GM19239 (cell line): Measurements from ENCODE around the gene NFKB2.

Experiments used
- DNase-seq: peaks from one replicate; pipeline ENCODE4 v3.0.0; 2011; ENCODE audit warnings: low spot score; ENCODE audit not compliant: insufficient read length
- FAIRE-seq: peaks from 2 replicates; lab custom pipeline; 2011; peaks lifted over from hg19 to GRCh38; lab: Jason Lieb, UNC

NFKB2 gene

DNA sequence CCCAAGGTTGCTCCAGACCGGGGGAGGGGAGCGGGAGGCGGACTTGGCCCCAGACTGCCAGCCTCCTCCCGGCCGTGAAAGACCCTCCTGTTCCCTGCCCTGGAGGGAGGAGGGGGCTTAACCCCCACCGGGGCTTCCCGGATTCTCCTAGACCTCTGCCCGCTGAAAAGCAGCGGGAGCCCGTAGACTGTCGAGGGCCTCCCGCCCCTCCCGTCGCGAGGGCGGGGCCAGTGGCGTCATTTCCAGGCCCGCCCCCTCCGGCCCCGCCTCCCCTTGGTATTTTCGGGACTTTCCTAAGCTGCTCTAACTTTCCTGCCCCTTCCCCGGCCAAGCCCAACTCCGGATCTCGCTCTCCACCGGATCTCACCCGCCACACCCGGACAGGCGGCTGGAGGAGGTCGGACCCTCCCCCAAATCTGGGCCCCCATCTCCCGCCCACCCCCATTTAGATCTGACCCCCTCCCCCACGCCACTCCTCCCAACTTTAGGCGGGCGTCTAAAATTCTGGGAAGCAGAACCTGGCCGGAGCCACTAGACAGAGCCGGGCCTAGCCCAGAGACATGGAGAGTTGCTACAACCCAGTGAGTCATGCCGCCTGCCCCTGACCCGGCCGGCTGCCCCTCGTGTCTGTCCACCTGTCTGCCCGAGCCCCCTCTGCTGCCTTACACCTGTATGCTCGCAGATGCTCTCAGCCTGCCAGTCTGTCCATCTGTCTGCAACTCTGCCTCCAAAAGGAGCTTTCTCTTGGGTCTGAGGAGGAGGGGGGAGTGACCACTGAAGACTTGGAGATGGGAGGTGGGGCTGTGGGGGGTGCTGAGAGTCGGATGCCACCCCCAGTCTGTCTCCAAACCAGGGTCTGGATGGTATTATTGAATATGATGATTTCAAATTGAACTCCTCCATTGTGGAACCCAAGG lies at the start of gene NFKB2:
Gene NFKB2, plus strand, starts transcription at position 306 of the 917 bp plus-strand sequence. Its CDS starts 255 bp downstream, at position 561.
- DNase-seq: peak; percentile 78
- FAIRE-seq: peak; percentile 77

DNA sequence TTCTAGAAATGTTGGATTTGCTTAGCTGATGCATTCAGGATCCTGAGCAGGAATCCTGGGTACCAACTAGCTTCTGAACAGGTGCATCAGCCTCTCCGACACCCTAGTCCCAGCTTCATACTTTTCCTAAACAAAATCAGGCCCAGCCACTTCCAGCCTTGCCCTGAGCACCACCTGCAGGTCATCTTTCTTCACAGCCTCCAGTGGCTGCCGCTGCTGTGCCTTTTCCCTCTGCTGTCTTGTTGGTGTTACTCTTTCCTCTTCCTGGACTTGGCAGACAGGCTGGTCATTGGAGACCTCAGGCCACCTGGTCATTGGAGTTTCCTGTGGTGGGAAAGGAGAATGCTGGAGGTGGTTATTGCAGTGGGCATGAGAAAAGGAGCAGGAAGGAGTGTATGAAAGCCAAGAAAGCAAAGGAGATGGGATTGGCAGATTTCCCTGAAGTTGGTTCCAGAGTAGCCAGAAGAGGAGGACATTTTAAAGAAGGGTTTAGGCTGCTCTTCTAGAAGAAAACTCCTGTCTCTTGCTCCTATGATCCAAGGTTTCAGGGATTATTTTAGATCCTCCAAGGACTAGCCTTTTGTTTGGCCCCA lies 48.2 kb upstream of the NFKB2 start:
- DNase-seq: no peak

GRCh38 chr10:102352066-102352715 lies 43.3 kb upstream of the NFKB2 start:
- peak; percentile 64 for DNase-seq

More for the DNA sequence above, 48.2 kb upstream of the NFKB2 start:
- FAIRE-seq: no peak

GRCh38 chr10:102354451-102354850 lies 41.1 kb upstream of the NFKB2 start:
- FAIRE-seq (no peak), DNase-seq (no peak)

More at GRCh38 chr10:102352066-102352715, 43.3 kb upstream of the NFKB2 start:
- FAIRE-seq: peak; percentile 94

- no peak for FAIRE-seq
- DNase-seq: no peak
Measured at GRCh38 chr10:102358712-102359382, 36.7 kb upstream of the NFKB2 start.

- no peak for FAIRE-seq
Measured at GRCh38 chr10:102367441-102367840, 28.1 kb upstream of the NFKB2 start.

DNA sequence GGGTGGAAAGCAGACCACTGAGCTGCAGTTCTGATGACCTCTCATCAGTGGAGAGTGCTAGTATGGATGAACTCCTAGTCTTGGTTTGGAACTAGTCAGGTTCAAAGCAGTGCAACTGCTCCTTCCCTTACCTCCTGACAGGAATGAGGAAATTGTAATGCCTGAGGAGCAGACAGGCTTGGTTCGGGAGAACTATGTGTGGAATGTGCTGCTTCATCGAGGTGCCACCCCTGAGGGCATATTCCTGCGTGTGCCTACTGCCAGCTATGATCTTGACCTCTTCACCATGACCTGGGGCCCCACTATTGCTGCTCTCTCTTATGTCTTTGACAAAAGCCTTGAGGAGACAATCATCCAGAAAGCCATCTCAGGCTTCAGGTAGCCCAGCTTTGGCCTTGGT lies 27.4 kb upstream of the NFKB2 start:
- FAIRE-seq: no peak
- no peak for DNase-seq

More at GRCh38 chr10:102367441-102367840, 28.1 kb upstream of the NFKB2 start:
- DNase-seq: no peak

DNA sequence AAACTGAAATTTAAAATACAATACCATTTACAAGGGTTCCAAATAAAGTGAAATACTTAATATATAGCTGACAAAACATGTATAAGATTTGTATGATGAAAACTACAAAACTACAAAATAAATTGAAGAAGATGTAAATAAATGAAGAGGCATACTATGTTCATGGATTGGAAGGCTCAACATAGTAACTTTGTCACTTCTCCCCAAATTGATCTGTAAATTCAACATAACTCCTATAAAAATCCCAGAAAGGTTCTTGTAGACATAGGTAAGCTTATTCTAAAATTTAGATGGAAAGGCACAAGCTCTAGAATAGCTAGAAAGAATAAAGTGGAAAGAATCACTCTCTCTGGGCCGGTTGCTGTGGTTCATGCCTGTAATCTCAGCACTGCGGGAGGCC lies 24.2 kb upstream of the NFKB2 start:
- FAIRE-seq: no peak
- no peak for DNase-seq

DNA sequence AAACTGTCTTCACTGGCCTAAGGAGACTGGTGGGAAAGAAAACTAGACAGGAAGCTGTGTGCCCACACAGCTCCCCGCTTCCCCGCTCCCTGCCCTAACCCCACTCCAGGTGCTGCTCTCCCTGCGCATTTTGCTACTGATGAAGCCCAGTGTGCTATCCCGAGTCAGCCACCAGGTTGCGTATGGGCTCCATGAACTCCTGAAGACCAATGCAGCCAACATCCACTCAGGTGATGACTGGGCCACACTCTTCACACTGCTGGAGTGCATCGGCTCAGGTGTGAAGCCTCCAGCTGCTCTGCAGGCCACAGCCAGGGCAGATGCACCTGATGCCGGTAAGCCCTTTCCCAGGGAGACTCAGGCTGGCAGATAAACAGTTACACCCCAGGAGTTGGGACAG lies 20.3 kb upstream of the NFKB2 start:
- no peak for DNase-seq
- FAIRE-seq: no peak

DNA sequence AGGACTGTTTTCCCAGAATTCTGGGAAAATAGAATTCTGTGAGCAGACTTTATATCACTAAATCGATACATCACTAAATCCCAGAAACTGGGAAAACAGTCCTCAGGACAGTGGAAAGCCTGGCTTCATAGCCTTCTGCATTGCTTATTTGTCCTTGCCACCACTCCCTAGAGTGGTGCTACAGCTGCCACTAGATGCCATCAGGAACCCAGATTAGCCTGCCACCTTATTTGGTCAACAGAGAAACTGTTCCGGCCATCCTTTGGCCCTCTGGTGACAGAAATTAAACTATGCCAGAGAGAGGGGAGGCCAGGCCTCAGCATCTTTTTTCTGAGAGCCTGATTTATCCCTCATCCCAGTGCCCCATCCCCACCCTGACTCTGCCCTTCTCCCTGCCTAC lies 19.6 kb upstream of the NFKB2 start:
- FAIRE-seq (no peak), DNase-seq (no peak)

DNA sequence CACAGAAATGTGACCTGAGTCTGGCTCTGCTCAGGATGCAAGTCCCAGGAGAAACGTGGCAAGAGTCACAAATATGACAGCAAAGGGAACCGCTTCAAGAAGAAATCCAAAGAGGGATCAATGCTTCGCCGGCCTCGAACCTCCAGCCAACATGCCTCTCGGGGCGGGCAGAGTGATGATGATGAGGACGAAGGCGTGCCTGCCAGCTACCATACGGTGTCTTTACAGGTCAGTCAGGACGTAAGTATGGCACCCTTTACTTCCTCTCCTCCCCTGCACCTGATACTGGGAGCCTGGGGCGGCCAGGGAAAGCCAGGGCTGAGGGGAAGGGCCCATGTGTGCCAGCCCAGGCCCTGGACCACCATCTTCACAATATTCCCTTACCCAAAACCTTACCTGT lies 18.6 kb upstream of the NFKB2 start:
- DNase-seq: no peak
- no peak for FAIRE-seq

GRCh38 chr10:102379383-102379782 lies 16.1 kb upstream of the NFKB2 start:
- no peak for DNase-seq
- no peak for FAIRE-seq

- DNase-seq: no peak
- FAIRE-seq: no peak
Measured at GRCh38 chr10:102381983-102382382, 13.5 kb upstream of the NFKB2 start.

DNA sequence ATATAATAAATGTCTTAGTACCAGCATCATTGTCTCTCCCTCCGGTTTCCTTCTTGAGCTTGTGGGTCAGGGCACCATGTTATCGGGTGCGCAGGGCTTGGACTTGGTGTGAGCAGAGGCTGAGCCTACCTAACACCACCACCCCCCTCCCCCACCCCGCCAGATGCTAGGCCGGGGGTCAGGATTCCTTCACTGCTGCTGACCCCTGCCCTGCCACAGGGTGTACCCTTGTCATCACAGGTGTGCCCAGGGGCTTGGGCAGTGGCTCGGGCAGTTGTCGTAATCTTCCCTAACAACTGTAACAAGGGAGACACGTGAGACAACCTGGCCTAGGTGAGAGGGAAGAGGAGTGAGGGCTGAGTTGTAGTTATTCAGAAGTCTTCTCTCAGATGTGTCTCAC lies 12.6 kb upstream of the NFKB2 start:
- DNase-seq (no peak), FAIRE-seq (no peak)

- FAIRE-seq: no peak
- DNase-seq: no peak
Measured at GRCh38 chr10:102384053-102384452, 11.5 kb upstream of the NFKB2 start.

DNA sequence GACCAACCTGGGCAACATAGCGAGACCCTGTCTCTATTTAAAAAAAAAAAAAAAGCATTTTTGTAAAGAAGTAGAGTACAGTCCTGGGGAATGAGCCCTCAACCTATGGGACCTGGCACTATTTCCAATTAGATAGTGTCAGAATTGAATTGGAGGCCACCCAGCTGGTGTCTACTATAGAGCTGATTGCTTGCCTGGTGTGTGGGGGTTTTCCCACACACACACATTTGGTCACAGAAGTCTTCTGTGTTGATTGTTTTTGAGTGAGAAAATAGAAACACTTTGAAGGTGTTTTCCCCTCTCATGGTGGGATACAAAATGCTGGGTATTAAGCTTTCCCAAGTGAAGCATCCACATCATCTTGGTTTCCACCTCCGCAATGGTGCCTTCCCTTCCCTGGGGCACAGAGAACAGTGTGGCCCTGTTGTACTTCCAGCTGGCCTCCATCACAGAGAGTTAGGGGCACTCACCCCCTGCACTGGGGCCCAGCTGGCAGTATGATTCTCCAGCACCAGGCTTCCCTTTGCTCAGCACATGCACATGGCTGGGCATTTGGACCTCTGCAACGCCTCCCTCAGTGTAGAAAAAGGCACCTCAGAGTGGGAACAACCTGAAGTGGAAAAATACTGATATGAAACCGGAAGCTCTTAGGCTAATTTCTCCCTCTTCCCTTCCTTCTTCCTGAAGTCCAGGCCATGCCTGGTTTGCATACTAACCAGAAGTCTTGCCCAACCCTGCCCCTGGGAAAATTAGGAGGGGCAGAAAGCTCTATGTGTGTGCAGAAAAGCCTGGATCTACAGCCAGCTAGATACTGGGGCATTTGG lies 10.7 kb upstream of the NFKB2 start:
- FAIRE-seq: no peak
- DNase-seq: no peak

- no peak for FAIRE-seq
Measured at GRCh38 chr10:102389894-102390293, 5.6 kb upstream of the NFKB2 start.

GRCh38 chr10:102392306-102392705 lies 3.2 kb upstream of the NFKB2 start:
- FAIRE-seq (no peak), DNase-seq (no peak)

More at GRCh38 chr10:102389894-102390293, 5.6 kb upstream of the NFKB2 start:
- DNase-seq: no peak

DNA sequence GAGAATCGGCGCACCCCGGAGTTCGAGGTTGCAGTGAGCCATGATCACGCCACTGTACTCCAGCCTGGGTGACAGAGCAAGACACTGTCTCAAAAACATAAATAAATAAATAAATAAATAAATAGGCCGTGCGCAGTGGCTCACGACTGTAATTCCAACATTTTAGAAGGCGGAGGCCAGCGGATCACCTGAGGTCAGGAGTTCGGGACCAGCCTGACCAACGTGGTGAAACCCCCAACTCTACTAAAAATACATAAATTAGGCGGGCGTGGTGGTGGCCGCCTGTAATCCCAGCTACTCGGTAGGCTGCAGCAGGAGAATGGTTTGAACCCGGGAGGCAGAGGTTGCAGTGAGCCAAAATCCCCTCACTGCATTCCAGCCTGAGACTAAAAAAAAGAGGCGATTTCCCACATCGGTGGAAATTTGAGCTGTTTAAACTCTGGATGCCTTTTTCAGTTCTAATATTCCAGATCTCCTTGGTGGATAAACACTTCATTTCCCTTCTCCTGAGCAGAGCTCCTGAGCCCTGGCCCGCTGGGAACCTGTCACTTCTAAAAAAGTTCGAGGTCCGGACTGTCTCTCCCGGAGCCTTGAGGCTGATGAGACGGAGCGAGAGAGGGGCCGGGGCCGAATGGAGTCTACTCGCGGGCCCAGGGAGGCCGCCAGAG lies 2.0 kb upstream of the NFKB2 start:
- FAIRE-seq: peak; percentile 59

More for the DNA sequence above, 2.0 kb upstream of the NFKB2 start:
- DNase-seq: no peak
